HFF-Myc (cell line): Measurements from ENCODE around the gene TRABD2B.

Experiments used
- DNase-seq: peaks from one replicate; pipeline ENCODE4 v3.0.0-alpha.2; 2011; ENCODE audit warnings: low read depth; ENCODE audit errors: extremely low read depth
- H3K4me3 ChIP-seq: replicated peaks from 2 replicates; pipeline ENCODE4 v1.5.1; 2011; ENCODE audit warnings: low read depth, mild to moderate bottlenecking, control low read depth, low read length
- CTCF ChIP-seq: IDR thresholded peaks from 2 replicates; pipeline ENCODE4 v1.5.1; 2012; ENCODE audit warnings: mild to moderate bottlenecking, low read depth, low read length, control low read depth; ENCODE audit errors: missing control alignments

Gene TRABD2B

DNA sequence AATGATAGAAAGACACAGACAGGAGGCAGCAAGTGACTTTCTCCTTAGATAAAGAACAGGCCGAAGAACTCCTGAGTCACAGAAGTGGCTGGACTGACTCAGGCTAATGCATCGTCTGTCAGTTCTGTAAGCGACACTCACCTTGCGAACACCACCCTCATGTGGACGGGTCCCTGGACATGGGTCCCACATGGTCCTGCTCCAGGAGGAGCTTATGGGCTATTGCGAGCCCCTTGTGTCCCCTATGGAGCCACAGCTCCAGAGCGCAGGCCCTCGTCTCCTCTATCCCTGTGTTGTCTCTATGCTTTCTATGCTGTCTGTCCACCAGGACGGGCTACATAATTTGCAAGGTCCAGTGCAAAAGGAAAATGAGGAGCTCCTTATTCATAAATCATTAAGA, 85.8 kb downstream of the TRABD2B start:
- no peak for TF ChIP-seq CTCF
- DNase-seq, result no peak
- H3K4me3 ChIP-seq, result no peak overlapping the region

GRCh38 chr1:47908258-47908657, 88.9 kb downstream of the TRABD2B start:
- no peak overlapping the region for H3K4me3 ChIP-seq
- no peak for DNase-seq
- TF ChIP-seq CTCF, result no peak

DNA sequence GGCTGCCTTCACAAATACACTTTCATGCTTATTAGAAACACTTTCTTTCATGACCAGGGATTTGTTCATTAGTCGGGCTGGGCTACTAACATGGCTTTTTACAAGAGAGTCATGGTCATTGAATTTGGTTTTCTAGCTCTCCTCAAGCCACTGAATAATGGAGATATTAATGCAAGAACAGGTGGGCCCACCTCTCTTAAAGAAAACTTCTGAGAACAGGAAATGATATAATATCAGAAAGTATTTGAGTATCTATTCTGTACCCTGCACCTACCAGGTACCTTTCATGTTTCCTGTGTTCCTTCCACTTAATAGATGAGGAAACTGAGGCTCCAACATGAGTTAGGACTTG, 90.0 kb downstream of the TRABD2B start:
- TF ChIP-seq CTCF, result no peak
- no peak for DNase-seq
- H3K4me3 ChIP-seq, result no peak overlapping the region

DNA sequence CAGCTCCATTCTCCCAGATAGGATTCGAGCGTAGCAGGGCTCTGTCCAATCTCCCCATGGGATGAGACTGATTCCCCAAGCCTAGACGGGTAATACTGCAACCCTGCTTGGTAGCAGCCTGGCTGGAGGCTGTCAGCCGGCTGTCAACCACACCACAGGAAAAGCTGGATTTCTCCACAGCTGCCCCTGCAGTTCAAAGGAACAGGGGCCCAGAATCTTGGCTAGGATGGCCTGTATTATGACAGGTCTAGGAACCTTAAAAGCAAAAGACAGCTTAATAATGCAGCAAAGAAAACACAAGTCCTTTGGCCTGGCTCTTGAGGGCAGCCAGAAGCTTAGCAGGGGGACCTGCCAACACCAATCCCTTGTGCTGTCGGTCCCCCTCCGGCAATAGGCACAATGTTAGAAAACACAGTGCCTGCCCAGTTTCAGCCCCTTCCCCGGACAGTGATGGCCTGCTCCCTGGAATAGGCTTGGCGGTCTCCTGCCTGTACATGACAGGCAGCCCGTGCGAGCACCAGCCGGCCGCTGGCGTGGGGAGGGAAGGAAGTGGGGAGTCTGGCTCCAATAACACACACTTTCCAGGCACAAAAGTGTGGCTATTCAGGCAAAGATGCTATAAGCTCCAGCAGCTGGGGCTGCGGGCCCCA, 90.5 kb downstream of the TRABD2B start:
- no peak overlapping the region for H3K4me3 ChIP-seq
- DNase-seq, result no peak
- no peak for TF ChIP-seq CTCF

- no peak for TF ChIP-seq CTCF
- H3K4me3 ChIP-seq, result no peak overlapping the region
- DNase-seq, result no peak
These were observed 91.2 kb downstream of the TRABD2B start for GRCh38 chr1:47906009-47906432.

DNA sequence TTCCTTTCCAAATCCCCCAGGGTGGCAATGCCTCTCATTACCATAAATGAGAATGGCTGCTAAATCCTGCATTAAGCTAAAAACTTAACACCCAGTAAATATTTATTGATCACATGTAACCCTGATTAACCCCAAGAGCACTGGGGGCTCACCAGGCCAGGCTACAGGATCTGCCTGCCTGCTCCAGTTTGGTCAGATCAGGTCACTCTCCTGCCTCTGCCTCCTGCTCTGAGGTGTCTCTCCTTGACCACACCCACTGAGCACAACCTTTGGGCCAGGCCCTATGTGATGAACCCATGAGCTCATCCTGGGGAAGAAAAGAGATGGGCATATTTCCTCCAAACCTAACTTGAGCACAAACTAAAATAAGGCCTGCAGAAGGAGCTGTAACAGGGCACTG, 93.5 kb downstream of the TRABD2B start:
- H3K4me3 ChIP-seq, result no peak overlapping the region
- TF ChIP-seq CTCF, result no peak
- DNase-seq, result no peak

DNA sequence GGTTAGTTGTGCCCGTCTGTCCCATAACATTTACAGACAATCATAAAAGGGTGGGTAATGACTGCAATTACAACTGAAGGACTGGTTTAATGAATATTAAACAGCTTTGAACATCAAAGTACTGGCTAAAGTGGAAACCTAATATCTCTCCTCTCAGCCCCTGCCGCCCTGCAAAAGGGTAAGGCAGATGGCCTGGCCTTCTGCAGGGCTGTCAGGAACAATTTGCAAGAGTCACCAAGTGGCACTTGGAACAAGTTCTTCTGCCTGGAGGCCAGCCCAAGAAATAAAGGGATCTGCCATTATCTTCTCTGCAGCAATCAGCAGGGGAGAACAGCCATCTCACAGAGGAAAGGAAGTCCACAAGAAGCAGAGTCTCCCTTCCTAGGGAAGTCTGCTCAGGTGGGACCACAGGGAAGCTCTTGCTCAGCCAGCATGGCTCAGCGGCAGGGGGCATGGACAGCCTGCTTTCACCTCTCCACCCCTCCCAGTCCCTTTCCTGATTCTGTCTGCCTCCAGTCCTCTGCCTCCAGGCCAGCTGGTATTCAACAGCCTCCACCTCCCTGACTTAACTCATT, 96.1 kb downstream of the TRABD2B start:
- no peak for DNase-seq
- TF ChIP-seq CTCF, result no peak
- H3K4me3 ChIP-seq, result no peak overlapping the region
